ENCODE results near the gene PTCH2. TPM values are rescaled to one million over a fixed set of nuclear protein-coding genes. Genes with fewer than 3 reads are reported as not detected.
"Not testable (repeated sequence)": the region's sequence is repeated elsewhere in the genome, so short reads cannot be mapped to it uniquely, and the experiment has no call there.

PTCH2 gene
- polyA plus RNA-seq (2013, experiment 1 of 2; ENCODE audit: insufficient read length) = 0.48 TPM
- polyA plus RNA-seq (2013, experiment 2 of 2; ENCODE audit: insufficient read length) = 0.51 TPM

GRCh38 chr1:44842862-44843655 is at the start of gene PTCH2:
TSS of gene PTCH2 (minus strand) at chr1:44843253. CDS start at chr1:44842932, 321 bp downstream.
- DNase-seq = peak; percentile 77

- DNase-seq = no peak
These were observed 47.0 kb upstream of the PTCH2 start for GRCh38 chr1:44890007-44890406.

DNA sequence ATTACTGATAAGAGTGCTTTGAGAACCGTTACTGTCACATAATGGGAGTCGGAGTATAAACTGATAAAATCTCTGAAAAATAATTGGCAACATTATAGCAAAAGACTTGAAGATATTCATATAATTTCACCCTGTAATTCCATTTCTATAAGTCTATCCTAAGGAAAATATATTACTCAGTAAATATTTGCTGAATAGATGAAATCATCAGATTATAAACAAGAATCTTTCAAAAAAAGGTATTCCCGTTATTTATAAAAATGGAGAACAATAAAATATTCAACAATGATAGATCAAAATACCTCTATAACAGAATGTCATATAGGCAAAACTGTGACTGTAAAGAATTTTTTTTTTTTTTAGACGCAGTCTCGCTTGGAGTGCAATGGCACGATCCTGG is 42.4 kb upstream of the PTCH2 start:
- no peak for DNase-seq

DNA sequence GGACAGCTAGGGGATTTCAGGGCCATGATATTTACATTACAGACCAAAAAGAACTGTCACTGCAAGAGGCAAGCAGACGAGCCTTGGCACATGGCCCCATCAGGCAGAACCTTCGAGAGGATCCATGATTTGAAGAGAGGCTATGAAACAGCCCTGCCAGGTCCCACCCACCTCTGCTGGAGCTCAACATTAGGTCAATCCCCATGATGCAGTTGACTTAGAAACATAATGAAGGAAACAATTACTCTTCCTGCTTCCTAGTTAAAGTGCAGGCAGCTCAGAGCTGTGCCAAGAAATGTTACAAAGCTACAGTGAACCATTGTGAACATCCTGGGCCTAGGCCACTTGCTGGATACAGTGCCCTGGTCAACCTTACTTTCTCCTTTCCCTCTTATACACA is 41.7 kb upstream of the PTCH2 start:
- no peak for DNase-seq

DNA sequence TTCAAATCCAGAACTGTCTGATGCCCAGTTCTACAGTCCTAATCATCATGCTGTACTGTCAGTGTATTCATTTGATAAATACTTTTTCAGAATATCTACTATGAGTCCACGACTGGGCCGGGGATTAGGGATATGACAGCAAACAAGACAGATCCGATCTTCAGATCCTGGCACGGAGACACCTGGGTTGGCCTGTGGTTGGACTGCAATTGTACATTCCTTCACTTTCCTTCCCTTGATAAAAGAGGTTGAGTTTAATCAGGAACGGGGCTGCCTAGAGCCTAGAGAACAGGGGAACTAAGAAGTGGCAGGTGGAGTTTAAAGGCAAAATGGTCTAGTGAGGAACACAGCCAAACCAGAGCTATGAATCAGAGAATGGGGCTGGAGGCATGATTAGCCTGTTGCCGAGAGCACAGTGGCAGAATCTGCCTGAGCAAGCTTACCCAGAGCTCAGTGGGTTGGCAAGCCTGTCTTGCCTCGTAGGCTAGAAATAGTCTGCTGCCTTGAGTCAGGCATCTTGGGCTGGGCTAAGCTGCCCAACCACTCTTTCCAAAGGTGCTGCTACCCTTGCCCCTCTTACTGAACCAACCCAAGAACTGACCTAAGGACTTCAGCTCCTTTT is 38.1 kb upstream of the PTCH2 start:
- DNase-seq = peak; percentile 18

DNA sequence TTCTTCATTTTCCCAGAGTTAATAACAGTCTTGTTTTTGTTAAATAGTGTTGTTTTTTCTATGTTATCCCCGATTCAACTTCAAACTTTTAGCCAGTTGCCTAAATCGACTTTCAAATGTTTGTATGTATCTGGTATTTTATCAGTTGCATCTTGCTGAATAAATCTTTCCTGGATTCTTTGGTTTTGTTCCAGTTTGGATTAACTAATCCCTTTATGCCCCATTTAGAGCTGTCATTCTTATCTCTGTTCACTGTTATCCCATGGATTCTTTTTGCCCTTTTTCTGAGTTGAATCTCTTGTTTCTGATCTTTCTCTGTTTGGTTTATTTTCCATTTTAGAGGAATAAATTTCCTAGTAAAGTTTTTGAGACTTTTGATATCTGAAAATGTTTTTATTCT is 31.1 kb upstream of the PTCH2 start:
- no peak for DNase-seq

GRCh38 chr1:44870096-44870495 is 27.0 kb upstream of the PTCH2 start:
- DNase-seq = no peak

DNA sequence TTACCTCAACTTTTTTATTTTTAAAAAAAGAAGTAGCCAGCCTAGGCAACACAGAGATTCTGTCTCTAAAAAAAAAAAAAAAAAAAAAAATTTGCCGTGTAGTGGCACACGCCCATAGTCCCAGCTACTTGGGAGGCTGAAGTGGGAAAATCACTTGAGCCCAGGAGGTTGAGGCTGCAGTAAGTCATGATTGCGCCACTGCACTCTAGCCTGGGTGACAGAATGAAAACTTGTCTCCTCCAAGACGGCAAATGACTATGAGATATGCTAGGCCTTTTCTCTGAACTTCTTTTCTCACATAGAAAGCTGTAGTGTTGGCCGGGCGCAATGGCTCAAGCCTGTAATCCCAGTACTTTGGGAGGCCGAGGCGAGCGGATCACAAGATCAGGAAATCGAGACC is 24.7 kb upstream of the PTCH2 start:
- no peak for DNase-seq

DNA sequence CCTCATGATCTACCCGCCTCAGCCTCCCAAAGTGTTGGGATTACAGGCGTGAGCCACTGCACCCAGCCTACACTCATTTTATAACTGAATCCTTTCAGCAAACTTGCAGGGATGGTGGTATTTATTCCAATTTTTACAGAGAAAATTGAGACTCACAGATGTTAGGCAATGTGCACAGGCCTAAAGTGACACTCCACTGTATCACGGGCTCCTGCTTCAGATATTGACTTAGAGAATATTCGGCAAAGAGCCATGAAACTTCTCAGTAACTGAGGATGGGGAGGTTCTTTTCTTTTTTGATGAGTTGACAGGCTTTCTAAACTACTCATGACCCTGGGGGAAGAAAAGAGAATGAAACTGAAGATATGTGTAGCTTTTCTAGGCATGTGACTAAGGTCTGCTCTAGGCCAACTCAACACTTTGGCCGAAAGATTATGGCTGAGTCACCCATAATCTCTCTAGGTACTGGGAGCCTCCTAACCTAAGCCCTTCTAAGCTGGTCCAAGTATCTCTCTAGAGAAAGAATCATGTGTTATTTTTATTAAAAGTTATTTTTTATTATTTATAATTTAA is 19.9 kb upstream of the PTCH2 start:
- DNase-seq = no peak

- no peak for DNase-seq
These were observed 17.9 kb upstream of the PTCH2 start for GRCh38 chr1:44860891-44861425.

DNA sequence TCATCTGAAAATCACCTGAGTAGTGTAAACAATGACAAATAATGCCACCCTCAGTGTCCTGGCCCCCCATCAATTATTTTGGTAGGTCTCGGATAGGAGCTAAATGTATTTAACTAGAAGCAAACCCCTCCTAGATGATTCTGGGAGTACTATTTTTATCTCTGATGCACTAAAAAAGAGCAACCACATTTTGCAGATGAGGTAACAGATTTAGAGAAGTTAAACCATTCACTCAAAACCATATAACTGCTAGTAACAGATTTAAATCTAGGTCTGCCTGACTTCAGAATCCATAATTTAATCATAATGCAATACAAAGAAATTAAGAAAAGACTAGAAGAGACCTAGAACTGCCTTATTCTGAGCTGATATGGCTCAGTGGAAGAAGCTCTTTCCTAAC is 17.3 kb upstream of the PTCH2 start:
- DNase-seq = no peak

GRCh38 chr1:44857446-44857845 is 14.4 kb upstream of the PTCH2 start:
- DNase-seq = no peak

DNA sequence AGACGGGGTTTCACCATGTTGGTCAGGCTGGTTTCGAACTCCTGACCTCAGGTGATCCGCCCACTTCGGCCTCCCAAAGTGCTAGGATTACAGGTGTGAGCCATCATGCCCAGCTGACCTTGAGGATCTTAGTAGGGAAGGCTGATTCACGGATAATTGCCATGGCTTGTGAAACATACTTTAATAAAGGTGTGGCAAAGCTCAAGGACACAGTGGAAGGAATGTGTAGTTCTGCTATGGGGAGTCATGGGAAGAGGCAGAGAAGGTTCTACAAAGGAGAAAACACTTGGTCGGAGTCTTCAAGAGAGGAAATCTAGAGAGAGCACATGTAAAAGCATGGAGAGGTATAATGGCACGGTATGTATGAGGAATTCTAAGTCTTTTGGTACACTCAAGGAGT is 12.7 kb upstream of the PTCH2 start:
- DNase-seq = no peak

GRCh38 chr1:44854970-44855369 is 11.9 kb upstream of the PTCH2 start:
- DNase-seq = no peak

- DNase-seq = no peak
These were observed 10.1 kb upstream of the PTCH2 start for GRCh38 chr1:44853201-44853600.

- no peak for DNase-seq
These were observed 8.3 kb upstream of the PTCH2 start for GRCh38 chr1:44851308-44851707.

DNA sequence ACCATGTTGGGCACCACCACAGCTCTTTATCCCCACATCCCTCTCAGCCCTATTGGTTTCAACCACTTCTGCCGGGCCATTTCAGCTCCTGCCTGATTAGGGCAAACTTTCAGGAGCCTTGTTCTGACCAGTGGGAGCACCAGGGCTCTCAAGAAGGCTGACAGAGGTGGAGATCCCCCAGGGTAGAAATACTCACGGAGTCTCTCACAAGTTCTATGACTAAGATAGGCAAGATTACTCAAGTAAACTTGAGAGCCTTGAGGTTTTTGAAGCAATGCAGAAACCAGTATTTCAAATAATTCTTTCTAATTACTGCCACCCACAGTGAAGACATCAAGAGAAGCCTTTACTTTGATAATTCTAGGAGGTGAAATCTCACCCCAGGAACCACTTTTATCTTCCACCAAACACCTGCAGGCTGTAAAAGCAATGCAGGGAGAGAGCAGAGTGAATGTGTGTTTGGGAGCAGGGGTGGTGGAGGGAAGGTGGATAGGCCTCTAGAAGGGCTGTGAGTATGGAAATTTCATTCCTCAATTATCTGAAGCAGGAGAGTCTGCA is 6.6 kb upstream of the PTCH2 start:
- no peak for DNase-seq

DNA sequence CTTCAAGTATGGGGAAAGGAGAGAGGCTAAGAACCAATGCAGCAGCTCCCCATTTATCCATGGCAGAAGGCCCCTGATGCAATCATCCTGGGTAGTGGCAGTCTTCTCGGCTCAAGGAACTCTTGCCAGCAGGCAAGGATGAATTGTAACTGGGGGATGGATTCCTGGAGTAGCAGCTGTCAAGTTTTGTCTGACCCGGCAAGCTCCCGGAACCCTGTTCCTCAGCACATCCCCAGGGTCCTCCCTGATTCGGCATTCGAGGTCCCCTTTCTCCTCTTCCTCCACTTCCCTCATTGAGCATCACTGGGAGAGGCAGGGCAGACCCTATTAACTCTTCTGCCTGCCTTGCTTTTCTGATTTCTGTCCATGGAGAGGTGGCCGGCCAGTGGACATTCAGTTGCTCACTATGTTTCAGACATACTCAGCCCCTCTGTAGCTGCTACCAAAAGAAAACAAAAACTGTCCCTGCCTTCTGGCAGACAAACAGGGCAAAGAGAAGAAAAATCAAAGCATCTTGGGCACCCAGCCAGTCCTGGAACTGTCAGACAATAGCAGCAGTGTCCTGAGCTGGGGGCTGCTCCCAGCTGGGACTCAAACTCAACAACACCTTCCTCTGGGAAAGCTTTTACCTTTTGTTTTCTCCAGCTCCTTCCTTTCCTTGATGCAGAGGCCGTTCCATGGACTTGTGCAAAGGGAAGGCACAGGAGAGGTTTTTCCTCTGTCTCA is 5.6 kb upstream of the PTCH2 start:
- no peak for DNase-seq

DNA sequence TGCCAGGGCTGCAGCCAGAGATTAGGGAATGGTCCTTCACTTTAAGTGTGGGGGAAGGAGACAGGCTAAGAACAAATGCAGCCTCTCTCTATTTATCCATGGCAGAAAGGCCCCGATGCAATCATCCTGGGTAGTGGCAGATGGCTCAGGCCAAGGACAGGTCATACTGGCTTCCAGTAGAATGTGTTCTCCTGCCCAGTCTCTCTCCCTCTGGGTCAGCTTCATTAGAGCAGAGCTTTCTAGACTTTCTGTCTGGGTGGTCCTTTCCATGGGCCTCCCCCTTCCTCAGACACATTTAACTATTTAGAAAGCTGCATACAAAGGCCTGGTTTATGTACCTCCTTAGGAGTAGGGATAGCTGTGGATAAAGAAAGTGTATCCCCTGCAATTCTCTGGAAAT is 4.8 kb upstream of the PTCH2 start:
- no peak for DNase-seq

DNA sequence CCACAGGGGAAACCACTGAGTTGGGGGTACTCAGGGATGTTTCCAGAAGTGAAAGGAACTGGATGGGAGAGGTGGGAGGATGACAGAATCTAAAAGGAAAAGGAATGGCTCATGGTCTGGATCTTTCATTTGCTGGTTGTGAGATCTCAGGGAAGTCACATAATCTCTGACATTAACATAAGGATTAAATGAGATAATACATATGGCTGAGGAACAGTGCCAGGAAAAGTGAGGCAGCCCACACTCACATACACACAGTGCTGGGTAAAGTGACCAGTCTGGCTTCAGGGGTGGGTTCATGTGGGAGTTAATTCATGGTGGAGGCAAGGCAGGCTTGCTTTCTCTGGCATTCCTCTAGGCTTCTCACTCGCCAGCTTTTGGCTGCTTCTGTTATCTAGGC is 3.9 kb upstream of the PTCH2 start:
- DNase-seq = no peak

DNA sequence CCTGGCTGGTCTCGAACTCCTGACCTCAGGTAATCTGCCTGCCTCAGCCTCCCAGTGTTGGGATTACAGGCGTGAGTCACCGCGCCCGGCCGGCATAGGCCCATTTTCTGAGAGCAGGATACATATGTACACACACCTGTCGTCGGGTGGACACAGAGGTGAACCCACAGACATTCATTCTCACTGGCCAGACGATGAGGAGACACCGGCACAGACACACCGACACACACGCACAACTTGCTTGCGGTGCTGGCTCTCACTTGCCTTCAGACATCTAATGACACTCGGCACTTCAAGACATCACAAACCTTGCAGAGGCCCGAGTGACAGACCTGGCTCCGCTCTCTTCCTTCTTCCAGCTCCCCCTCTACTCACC is 579 bp downstream of the PTCH2 start:
- DNase-seq = no peak

GRCh38 chr1:44839576-44839975 is 3.5 kb downstream of the PTCH2 start:
- DNase-seq = peak; percentile 39

DNA sequence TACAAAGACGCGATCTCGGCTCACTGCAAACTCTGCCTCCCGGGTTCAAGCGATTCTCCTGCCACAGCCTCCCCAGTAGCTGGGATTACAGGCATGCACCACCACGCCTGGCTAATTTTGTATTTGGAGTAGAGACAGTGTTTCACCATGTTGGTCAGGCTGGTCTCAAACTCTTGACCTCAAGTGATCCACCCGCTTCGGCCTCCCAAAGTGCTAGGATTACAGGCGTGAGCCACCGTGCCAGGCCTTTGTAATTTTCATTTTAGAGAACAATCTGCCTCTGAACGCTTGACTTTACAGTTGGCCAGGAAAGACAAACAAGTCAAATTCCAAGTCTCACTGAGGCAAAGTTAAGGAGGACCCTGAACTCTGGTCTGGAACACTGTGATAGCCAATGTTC is 4.8 kb downstream of the PTCH2 start:
- DNase-seq = not testable (repeated sequence)
